ENCODE measurements around the gene SELENOP. TPM values are rescaled to one million over a fixed set of nuclear protein-coding genes. Genes with fewer than 3 reads are reported as not detected.
"Not testable (repeated sequence)": the region's sequence is repeated elsewhere in the genome, so short reads cannot be mapped to it uniquely, and the experiment has no call there.

Gene SELENOP
- total RNA-seq: 149 TPM
- long read RNA-seq, transcript SELENOP-202 (3 exons, 799 nt): minor isoform, 5 of 160 reads
- long read RNA-seq, transcript SELENOP-214 (5 exons, 2,243 nt): major isoform, 141 of 160 reads
- long read RNA-seq, partial matches to known transcripts: 3 of 160 reads
- long read RNA-seq, other reads (novel, unspliced or antisense): 9 of 160 reads

- DNase-seq (ENCODE audit: low spot score): no peak
- intact Hi-C loops (cut with DNase I): loop anchor here (2.0 to 5.0 kb wide), 2 partner anchors 47 to 310 kb away; partner anchors contain the start of gene ZNF131
These were observed at the start of gene SELENOP for GRCh38 chr5:42811591-42812446. Gene SELENOP, minus strand, starts transcription at chr5:42811892. Its CDS starts 3,539 bp downstream, at chr5:42808353.

GRCh38 chr5:42858687-42859086 is 47.0 kb upstream of the SELENOP start:
- DNase-seq (ENCODE audit: low spot score): no peak
- intact Hi-C loops (cut with DNase I): loop anchor here (2.0 kb wide), 1 partner anchor 48 kb away; the partner anchor contains the start of gene SELENOP

GRCh38 chr5:42858031-42858643 is 46.4 kb upstream of the SELENOP start:
- intact Hi-C loops (cut with DNase I): loop anchor here (2.0 kb wide), 1 partner anchor 47 kb away; the partner anchor contains the start of gene SELENOP
- DNase-seq (ENCODE audit: low spot score): no peak

DNA sequence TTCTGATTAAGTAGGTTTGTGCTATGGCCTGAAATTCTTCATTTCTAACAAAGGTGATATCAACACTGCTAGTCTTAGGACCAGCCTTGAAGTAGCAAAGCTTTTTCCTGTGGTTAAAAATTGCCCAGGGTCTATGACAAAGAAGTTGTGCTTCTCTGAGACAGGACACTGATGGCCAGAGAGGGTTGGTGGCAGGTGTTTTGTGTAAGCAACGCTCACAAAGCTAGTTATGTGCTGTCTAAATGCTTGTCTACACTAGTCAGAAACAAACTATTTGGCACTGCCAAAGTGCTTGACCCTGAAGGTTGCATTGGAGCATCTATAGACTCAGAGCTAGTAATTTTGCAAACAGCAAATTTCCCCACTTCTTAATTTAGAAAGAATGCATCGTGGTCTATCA is 44.1 kb upstream of the SELENOP start:
- no peak for DNase-seq (ENCODE audit: low spot score)
- intact Hi-C loops (cut with DNase I): loop anchor here (1.0 kb wide), 1 partner anchor 13 kb away; no protein-coding TSS in a partner anchor

DNA sequence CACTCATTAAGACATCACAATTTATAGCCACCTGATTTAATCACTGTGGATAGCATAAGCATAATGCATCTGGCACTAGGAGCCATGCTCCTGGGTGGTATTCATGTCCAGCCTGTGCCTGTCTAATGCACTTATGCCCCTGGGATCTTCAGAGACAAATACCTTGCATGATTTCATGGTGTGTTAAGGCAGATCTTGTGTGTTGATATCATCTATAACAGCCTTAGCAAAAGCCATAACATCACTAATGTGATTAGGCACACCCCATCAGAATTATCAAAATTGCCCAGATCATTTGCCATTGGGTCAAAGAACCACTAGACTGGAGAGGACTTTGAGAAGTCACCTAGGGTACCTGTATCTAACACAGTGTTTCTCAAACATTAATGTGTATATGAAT is 43.7 kb upstream of the SELENOP start:
- intact Hi-C loops (cut with DNase I): no loop called here
- DNase-seq (ENCODE audit: low spot score): no peak

DNA sequence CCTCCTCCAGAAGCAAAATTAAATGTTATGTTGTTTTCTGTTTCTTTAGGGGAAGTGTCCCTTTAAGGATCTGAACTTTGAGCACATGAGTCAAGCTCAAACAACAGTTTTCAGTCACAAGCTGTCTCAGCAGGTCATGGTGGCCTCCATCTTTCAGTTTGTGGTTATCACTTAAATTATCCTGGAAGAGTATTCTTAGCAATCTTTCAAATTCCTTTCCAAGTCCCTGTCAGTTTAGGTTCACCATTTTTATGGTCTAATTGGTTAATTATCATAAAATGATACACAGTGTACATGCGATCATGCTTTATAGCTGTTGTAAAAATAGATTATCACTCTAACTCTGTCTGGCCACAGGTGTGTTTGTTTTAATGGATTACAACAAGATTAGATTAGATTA is 43.1 kb upstream of the SELENOP start:
- DNase-seq (ENCODE audit: low spot score): no peak
- intact Hi-C loops (cut with DNase I): no loop called here

DNA sequence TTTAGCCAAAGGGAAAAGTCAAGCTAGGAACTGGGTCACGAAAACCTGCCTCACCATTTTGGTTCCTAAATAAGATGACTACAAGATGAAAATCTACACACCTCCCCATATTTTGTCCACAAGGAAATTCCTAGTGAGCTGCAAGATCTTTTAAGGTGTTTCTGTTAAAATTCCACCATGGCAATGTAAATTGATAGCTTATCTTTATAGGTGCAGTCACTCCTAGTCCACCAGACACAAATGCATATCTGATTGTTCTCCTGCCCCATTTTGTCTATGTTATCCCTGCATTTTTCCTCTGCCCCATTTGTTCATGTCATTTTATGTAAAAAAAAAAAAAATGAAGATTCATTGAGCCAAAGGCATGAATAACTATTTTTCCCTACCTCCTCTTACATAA is 41.1 kb upstream of the SELENOP start:
- intact Hi-C loops (cut with DNase I): no loop called here
- DNase-seq (ENCODE audit: low spot score): no peak

- DNase-seq (ENCODE audit: low spot score): no peak
- intact Hi-C loops (cut with DNase I): no loop called here
These were observed 39.8 kb upstream of the SELENOP start for GRCh38 chr5:42851481-42851880.

GRCh38 chr5:42848545-42848944 is 36.9 kb upstream of the SELENOP start:
- DNase-seq (ENCODE audit: low spot score): no peak
- intact Hi-C loops (cut with DNase I): no loop called here

- intact Hi-C loops (cut with DNase I); DNase-seq (ENCODE audit: low spot score): not testable (repeated sequence)
These were observed 32.7 kb upstream of the SELENOP start for GRCh38 chr5:42844408-42844807.

DNA sequence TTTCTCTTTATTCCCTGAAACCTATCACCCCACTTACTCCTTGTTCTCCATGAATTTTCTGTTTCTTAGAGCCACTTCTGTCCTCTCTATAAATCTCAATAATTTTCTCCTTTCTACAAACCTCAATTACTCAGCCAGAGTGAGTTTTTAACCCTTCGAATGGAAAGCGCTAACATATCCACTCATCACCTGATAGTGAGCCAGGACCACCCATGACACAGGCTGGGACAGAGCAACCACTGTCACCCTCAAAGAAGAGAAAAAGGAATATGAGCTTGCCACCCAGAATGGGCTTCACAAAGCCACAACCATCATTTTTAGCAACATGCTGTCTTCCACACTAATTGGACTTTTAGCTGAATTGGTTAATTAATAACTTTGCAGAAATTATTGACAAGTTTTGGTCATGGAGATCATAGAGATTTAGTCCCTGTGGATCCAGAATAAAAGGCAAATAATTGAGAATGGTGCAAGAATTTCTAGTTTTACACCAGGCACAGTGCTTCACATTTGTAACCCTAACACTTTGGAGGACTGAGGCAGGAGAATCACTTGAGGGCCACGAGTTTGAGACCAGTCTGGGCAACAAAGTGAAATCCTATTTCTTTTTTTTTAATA is 32.1 kb upstream of the SELENOP start:
- DNase-seq (ENCODE audit: low spot score): no peak
- intact Hi-C loops (cut with DNase I): loop anchor here (1.0 kb wide), 1 partner anchor 13 kb away; no protein-coding TSS in a partner anchor

DNA sequence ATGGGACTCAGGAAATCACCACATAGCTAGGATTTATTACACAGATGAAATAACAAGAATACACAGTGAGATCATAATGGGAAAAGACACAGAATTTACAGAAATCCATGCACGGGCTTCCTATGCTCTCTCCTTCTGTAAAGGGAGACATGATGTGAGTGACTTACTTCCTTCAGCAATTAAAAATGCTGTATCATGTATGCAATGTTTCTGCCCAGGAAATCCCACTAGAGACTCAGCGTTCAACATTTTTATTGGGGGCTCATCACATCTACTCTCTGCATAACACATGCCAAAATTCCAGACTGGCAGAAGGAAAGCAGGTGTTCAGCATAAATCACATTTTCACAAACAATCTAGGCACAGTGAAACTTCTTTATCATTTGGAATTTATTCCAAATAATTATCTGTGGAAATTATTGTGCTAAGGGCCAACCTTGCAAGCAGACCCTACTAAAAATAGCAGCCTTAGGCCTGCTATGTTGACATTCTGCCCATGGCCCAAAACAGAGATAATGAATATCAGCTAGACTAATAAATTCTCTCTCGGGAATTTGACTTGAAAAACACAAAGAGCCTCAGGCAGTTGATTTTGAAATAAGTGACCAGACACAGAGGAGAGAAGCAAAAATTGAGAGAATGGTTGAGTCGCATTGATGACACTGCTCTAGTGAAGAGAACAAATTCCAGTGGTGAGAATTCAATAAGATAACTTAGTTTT is 31.4 kb upstream of the SELENOP start:
- DNase-seq (ENCODE audit: low spot score): no peak
- intact Hi-C loops (cut with DNase I): loop anchor here (1.0 kb wide), 1 partner anchor 13 kb away; no protein-coding TSS in a partner anchor

DNA sequence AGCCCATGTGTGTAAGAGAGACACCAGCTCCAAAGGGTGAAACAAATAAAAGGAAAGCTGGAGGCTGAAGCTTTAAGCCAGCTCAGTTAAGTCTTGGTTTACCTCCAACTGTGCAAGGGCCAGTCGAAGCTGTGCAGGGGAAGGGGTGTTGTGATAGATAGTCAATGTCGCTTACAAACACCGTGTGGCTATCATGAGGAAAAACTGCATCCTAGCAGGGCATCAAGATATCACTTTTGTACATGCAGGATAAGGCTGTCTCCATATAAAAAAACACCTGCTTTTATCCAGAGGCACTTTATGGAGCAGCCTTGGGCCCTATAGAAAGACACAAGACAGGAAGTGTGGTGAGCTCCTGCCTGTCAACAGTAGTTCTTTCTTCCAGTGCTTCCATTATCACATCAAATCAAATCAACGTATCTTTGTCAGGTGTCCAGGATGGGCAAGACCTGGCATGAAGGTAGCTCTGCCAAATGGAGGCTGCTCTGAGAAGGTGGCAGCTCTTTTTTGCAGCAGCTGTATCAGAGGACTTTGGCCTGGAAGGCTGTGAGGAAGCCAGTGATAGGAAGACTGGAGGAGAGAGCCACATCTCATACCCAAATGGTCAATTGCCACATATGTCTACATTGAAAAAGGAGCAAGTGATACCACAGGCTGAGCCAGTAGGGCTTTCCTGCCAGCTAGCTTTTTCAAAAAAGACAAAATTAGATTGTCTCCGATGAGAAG is 29.3 kb upstream of the SELENOP start:
- DNase-seq (ENCODE audit: low spot score): no peak
- intact Hi-C loops (cut with DNase I): no loop called here

GRCh38 chr5:42840269-42840668 is 28.6 kb upstream of the SELENOP start:
- intact Hi-C loops (cut with DNase I): no loop called here
- no peak for DNase-seq (ENCODE audit: low spot score)

GRCh38 chr5:42839196-42839595 is 27.5 kb upstream of the SELENOP start:
- intact Hi-C loops (cut with DNase I): no loop called here
- DNase-seq (ENCODE audit: low spot score): no peak

DNA sequence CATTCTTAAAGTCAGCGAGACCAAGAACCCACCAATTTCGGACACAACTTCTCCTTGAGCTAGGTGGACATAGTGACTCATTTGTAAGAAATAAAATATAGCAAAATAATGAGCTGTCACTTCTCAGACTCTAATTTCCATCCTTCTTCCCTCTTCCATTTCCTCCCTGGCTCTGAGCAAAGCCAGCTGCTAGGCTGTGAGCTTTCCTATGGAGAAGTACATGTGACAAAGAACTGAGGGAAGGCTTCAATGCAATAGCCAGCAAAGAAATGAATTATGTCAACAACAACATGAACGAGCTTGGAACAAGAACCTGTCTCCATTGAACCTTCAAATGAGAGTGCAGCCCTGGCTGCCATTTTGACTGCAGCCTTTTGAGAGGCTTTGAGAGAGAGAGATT is 25.9 kb upstream of the SELENOP start:
- intact Hi-C loops (cut with DNase I): no loop called here
- no peak for DNase-seq (ENCODE audit: low spot score)

DNA sequence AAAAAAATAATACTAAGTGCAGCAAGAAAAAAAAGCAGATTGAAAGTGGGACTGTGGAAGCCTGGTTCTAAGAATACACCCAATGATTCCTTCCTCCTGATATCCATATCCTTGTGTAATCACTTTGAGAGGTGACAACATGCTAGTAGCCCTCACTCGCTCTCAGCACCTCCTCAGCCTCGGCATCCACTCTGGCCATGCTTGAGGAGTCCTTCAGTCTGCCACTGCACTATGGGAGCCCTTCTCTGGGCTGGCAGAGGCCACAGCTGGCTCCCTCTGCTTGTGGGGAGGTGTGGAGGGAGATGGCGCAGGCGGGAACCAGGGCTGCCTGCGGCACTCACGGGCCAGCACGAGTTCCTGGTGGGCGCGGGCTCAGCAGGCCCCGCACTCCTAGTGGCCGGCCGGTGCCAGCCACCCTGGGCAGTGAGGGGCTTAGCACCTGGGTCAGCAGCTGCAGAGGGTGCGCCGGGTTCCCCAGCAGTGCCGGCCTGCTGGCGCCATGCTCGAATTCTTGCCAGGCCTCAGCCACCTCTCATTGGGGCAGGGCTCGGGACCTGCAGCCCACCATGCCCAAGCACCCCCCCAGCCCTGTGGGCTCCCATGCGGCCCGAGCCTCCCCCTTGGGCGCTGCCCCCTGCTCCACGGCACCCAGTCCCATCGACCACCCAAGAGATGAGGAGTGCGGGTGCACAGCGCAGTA is 24.5 kb upstream of the SELENOP start:
- intact Hi-C loops (cut with DNase I): no loop called here
- DNase-seq (ENCODE audit: low spot score): no peak

GRCh38 chr5:42832060-42832459 is 20.4 kb upstream of the SELENOP start:
- intact Hi-C loops (cut with DNase I): no loop called here
- DNase-seq (ENCODE audit: low spot score): no peak
